PFSK-1 (cell line): Measurements from ENCODE around the gene IFT81.

Source experiments
- FOXP2 ChIP-seq: optimal IDR thresholded peaks from 2 replicates; pipeline ENCODE3; 2011; ENCODE audit warnings: borderline replicate concordance, control low read depth, inconsistent platforms; ENCODE audit not compliant: insufficient read depth; ENCODE audit errors: extremely low read length, extremely low read depth
- POLR2AphosphoS5 ChIP-seq: IDR thresholded peaks from 2 replicates; pipeline ENCODE4 v1.6.1; 2012; ENCODE audit warnings: low read depth, mild to moderate bottlenecking, control low read depth, low read length, moderate library complexity
- REST ChIP-seq, 2 experiments: IDR thresholded peaks; 2 replicates each; pipeline versions ENCODE4 v1.6.1 to v1.8.0; 2011 to 2012; ENCODE audit warnings: low read depth in 2 of 2, low read length in 2 of 2, control low read depth in 1 of 2, inconsistent platforms in 1 of 2, mild to moderate bottlenecking in 1 of 2, moderate library complexity in 1 of 2; ENCODE audit not compliant: insufficient read depth in 1 of 2
- SIN3A ChIP-seq: IDR thresholded peaks from 2 replicates; pipeline ENCODE4 v1.6.1; 2012; ENCODE audit warnings: mild to moderate bottlenecking, low read length, moderate library complexity, borderline replicate concordance; ENCODE audit not compliant: insufficient read depth
- TAF1 ChIP-seq: IDR thresholded peaks from 2 replicates; pipeline ENCODE4 v1.6.1; 2012; ENCODE audit warnings: low read length, control low read depth, borderline replicate concordance; ENCODE audit not compliant: insufficient read depth

IFT81 gene

GRCh38 chr12:110126557-110126956, 2.4 kb downstream of the IFT81 start:
- no peak for TF ChIP-seq TAF1
- no peak for TF ChIP-seq REST (IDR thresholded peaks at IDR 0.05; ENCODE audit: insufficient read depth in 1 of 2, low read depth in 2 of 2, low read length in 2 of 2)
- TF ChIP-seq SIN3A = no peak
- TF ChIP-seq FOXP2 = no peak
- no peak for TF ChIP-seq POLR2AphosphoS5

GRCh38 chr12:110134691-110135411, 10.7 kb downstream of the IFT81 start:
- no peak for TF ChIP-seq TAF1
- TF ChIP-seq FOXP2 = no peak
- TF ChIP-seq REST (IDR thresholded peaks at IDR 0.05; ENCODE audit: insufficient read depth in 1 of 2, low read depth in 2 of 2, low read length in 2 of 2) = no peak
- TF ChIP-seq POLR2AphosphoS5 = no peak
- TF ChIP-seq SIN3A = no peak

GRCh38 chr12:110135806-110136205, 11.6 kb downstream of the IFT81 start:
- TF ChIP-seq TAF1 = no peak
- no peak for TF ChIP-seq POLR2AphosphoS5
- TF ChIP-seq FOXP2 = no peak
- TF ChIP-seq REST (IDR thresholded peaks at IDR 0.05; ENCODE audit: insufficient read depth in 1 of 2, low read depth in 2 of 2, low read length in 2 of 2) = no peak
- TF ChIP-seq SIN3A = no peak

- TF ChIP-seq SIN3A (no peak), TAF1 (no peak), POLR2AphosphoS5 (no peak), REST (IDR thresholded peaks at IDR 0.05; ENCODE audit: insufficient read depth in 1 of 2, low read depth in 2 of 2, low read length in 2 of 2) (no peak), FOXP2 (no peak)
Observed at GRCh38 chr12:110137786-110138185, 13.6 kb downstream of the IFT81 start.
